GM23338 (cell line): ENCODE data around the gene OBSCN. TPM values are rescaled to one million over a fixed set of nuclear protein-coding genes. Genes with fewer than 3 reads are reported as not detected.

Source experiments
- ATAC-seq: fragments of 200-7000 bp; cut with Tn5 transposase; 3 replicates; pipeline ENCODE4 v1.9.1; 2020
- DNase-seq: peaks from one replicate; pipeline ENCODE4 v3.0.0-alpha.2; 2015; ENCODE audit warnings: low spot score
- H2AFZ ChIP-seq: fragments of 200-600 bp; sonication (generic); 2 replicates; pipeline ENCODE4 v1.8.0; 2016; ENCODE audit warnings: antibody characterized with exemption, mild to moderate bottlenecking, moderate library complexity
- H3F3A ChIP-seq: fragments of 200-600 bp; sonication (generic); replicated peaks from 2 replicates; pipeline ENCODE4 v1.8.0; 2017; ENCODE audit warnings: antibody characterized with exemption, mixed run types, low read depth
- H3K27ac ChIP-seq: fragments of 200-600 bp; sonication (generic); 2 replicates; pipeline ENCODE4 v1.6.1; 2016; ENCODE audit warnings: low read depth
- H3K27me3 ChIP-seq: fragments of 200-600 bp; sonication (generic); 2 replicates; pipeline ENCODE4 v1.8.0; 2016; ENCODE audit warnings: mild to moderate bottlenecking, mixed run types, moderate library complexity; ENCODE audit not compliant: insufficient read depth
- H3K36me3 ChIP-seq: fragments of 200-600 bp; sonication (generic); 2 replicates; pipeline ENCODE4 v1.8.0; 2016; ENCODE audit warnings: mild to moderate bottlenecking; ENCODE audit not compliant: insufficient read depth
- H3K4me1 ChIP-seq: fragments of 200-600 bp; sonication (generic); 2 replicates; pipeline ENCODE4 v1.8.0; 2016; ENCODE audit warnings: mild to moderate bottlenecking, moderate library complexity; ENCODE audit not compliant: insufficient read depth
- H3K4me2 ChIP-seq: fragments of 200-600 bp; sonication (generic); 2 replicates; pipeline ENCODE4 v1.7.1; 2017; ENCODE audit warnings: mixed run types
- H3K4me3 ChIP-seq: fragments of 200-600 bp; sonication (generic); 2 replicates; pipeline ENCODE4 v1.6.1; 2016; ENCODE audit warnings: mixed run types
- H3K79me2 ChIP-seq: fragments of 200-600 bp; sonication (generic); replicated peaks from 2 replicates; pipeline ENCODE4 v1.8.0; 2017; ENCODE audit warnings: mild to moderate bottlenecking; ENCODE audit not compliant: insufficient read depth
- H3K9me2 ChIP-seq: fragments of 200-600 bp; sonication (generic); 2 replicates; pipeline ENCODE4 v1.8.0; 2017; ENCODE audit not compliant: insufficient read depth
- H4K20me1 ChIP-seq: fragments of 200-600 bp; sonication (generic); replicated peaks from 2 replicates; pipeline ENCODE4 v1.8.0; 2017; ENCODE audit warnings: mild to moderate bottlenecking; ENCODE audit not compliant: insufficient read depth
- H3K27ac Mint-ChIP-seq: 2 replicates; pipeline ENCODE4 v1.8.0; 2020; ENCODE audit warnings: inconsistent platforms, mild to moderate bottlenecking, moderate library complexity, mixed read lengths
- H3K27me3 Mint-ChIP-seq: 3 replicates; pipeline ENCODE4 v1.8.0; 2022; ENCODE audit warnings: low read depth, mild to moderate bottlenecking, moderate library complexity, mixed read lengths, inconsistent platforms; ENCODE audit not compliant: insufficient read depth, poor library complexity
- H3K36me3 Mint-ChIP-seq: 3 replicates; pipeline ENCODE4 v1.8.0; 2021; ENCODE audit warnings: low read depth, mild to moderate bottlenecking, inconsistent platforms, moderate library complexity, mixed read lengths
- H3K4me1 Mint-ChIP-seq: 3 replicates; pipeline ENCODE4 v1.8.0; 2020; ENCODE audit warnings: mild to moderate bottlenecking, inconsistent platforms, mixed read lengths
- H3K4me3 Mint-ChIP-seq: 3 replicates; pipeline ENCODE4 v1.8.0; 2021; ENCODE audit warnings: moderate library complexity, mild to moderate bottlenecking, inconsistent platforms, mixed read lengths
- H3K9me3 Mint-ChIP-seq: 3 replicates; pipeline ENCODE4 v1.8.0; 2020; ENCODE audit warnings: moderate library complexity, mild to moderate bottlenecking, inconsistent platforms, mixed read lengths
- ETS1 ChIP-seq: IDR thresholded peaks from 2 replicates; pipeline ENCODE4 v1.6.1; 2016; ENCODE audit warnings: antibody characterized with exemption
- EZH2 ChIP-seq: fragments of 200-600 bp; sonication (generic); IDR thresholded peaks from one replicate; pipeline ENCODE4 v1.8.0; 2017; ENCODE audit warnings: antibody characterized with exemption, mild to moderate bottlenecking, low read depth; ENCODE audit not compliant: unreplicated experiment
- JUNB ChIP-seq: IDR thresholded peaks from one replicate; pipeline ENCODE4 v1.6.1; 2016; ENCODE audit warnings: antibody characterized with exemption; ENCODE audit not compliant: unreplicated experiment
- NANOG ChIP-seq: IDR thresholded peaks from 2 replicates; pipeline ENCODE4 v1.6.1; 2016; ENCODE audit warnings: antibody characterized with exemption, borderline replicate concordance
- POLR2AphosphoS5 ChIP-seq: IDR thresholded peaks from 2 replicates; pipeline ENCODE4 v1.6.1; 2016; ENCODE audit warnings: antibody characterized with exemption, low read depth
- STAT1 ChIP-seq: IDR thresholded peaks from one replicate; pipeline ENCODE4 v1.6.1; 2016; ENCODE audit warnings: antibody characterized with exemption; ENCODE audit not compliant: unreplicated experiment
- ZNF114 ChIP-seq: fragments of 250-450 bp; sonication (Bioruptor Pico); IDR thresholded peaks from 2 replicates; pipeline ENCODE4 v1.5.0; 2020; ENCODE audit warnings: mild to moderate bottlenecking, moderate library complexity
- ZNF331 ChIP-seq: fragments of 250-450 bp; sonication (Bioruptor Pico); IDR thresholded peaks from 2 replicates; pipeline ENCODE4 v1.5.0; 2020; ENCODE audit warnings: low read depth, mild to moderate bottlenecking, moderate library complexity
- polyA plus RNA-seq: library from polyadenylated mRNA; unstranded; fragments of >200 nt; fragmentation: Nextera tagmentation; extraction: Ambion mirVana; gene quantifications from 2 replicates; pipeline ENCODE4 v1.2.1, GENCODE V29; 2016
- total RNA-seq: library from RNA; depleted of rRNA; stranded (reverse); fragments of >200 nt; shearing (Covaris generic); gene quantifications from 2 replicates; pipeline ENCODE4 v1.2.3, GENCODE V29; 2014
- TF ChIP-seq, protein P1 (sequence below): IDR thresholded peaks from one replicate; pipeline ENCODE4 v1.6.1; 2018; ENCODE audit warnings: antibody characterized with exemption; ENCODE audit not compliant: unreplicated experiment
- TF ChIP-seq, protein P2 (sequence below): fragments of 250-450 bp; sonication (Bioruptor Pico); IDR thresholded peaks from 2 replicates; pipeline ENCODE4 v1.5.0; 2020; ENCODE audit warnings: mild to moderate bottlenecking, moderate library complexity

The OBSCN gene
- total and polyA plus RNA-seq, 2 experiments from 2014 or later, result 8.4 to 38.5 TPM

- no peak overlapping the region for H3K27ac ChIP-seq
- H4K20me1 ChIP-seq, result no peaks in the 10 kb centered on the region
- peaks cover 9% of the 10 kb centered on the region for H3K36me3 Mint-ChIP-seq
- H3K27me3 Mint-ChIP-seq, result peaks cover 5% of the 10 kb centered on the region
- no peaks in the 10 kb centered on the region for H3K27me3 ChIP-seq
- no peak overlapping the region for H3K4me3 ChIP-seq
- no peak for TF ChIP-seq STAT1
- TF ChIP-seq, protein P1, sequence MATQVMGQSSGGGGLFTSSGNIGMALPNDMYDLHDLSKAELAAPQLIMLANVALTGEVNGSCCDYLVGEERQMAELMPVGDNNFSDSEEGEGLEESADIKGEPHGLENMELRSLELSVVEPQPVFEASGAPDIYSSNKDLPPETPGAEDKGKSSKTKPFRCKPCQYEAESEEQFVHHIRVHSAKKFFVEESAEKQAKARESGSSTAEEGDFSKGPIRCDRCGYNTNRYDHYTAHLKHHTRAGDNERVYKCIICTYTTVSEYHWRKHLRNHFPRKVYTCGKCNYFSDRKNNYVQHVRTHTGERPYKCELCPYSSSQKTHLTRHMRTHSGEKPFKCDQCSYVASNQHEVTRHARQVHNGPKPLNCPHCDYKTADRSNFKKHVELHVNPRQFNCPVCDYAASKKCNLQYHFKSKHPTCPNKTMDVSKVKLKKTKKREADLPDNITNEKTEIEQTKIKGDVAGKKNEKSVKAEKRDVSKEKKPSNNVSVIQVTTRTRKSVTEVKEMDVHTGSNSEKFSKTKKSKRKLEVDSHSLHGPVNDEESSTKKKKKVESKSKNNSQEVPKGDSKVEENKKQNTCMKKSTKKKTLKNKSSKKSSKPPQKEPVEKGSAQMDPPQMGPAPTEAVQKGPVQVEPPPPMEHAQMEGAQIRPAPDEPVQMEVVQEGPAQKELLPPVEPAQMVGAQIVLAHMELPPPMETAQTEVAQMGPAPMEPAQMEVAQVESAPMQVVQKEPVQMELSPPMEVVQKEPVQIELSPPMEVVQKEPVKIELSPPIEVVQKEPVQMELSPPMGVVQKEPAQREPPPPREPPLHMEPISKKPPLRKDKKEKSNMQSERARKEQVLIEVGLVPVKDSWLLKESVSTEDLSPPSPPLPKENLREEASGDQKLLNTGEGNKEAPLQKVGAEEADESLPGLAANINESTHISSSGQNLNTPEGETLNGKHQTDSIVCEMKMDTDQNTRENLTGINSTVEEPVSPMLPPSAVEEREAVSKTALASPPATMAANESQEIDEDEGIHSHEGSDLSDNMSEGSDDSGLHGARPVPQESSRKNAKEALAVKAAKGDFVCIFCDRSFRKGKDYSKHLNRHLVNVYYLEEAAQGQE, result no peak
- TF ChIP-seq JUNB, result no peak
- TF ChIP-seq ZNF331 (CRISPR knock-in tag), result no peak
- TF ChIP-seq POLR2AphosphoS5, result no peak
- no peak for TF ChIP-seq NANOG
- no peak overlapping the region for H2AFZ ChIP-seq
- H3K36me3 ChIP-seq, result no peaks in the 10 kb centered on the region; the same call in 1 of the 2 replicates
- H3K4me1 ChIP-seq, result no peaks in the 10 kb centered on the region
- H3K4me2 ChIP-seq, result no peak overlapping the region
- no peak overlapping the region for H3K4me3 Mint-ChIP-seq
- ATAC-seq (no peak), DNase-seq (no peak)
- no peaks in the 10 kb centered on the region for H3F3A ChIP-seq
- peaks cover 9% of the 10 kb centered on the region; the same call in 2 of the 3 replicates for H3K9me3 Mint-ChIP-seq
- H3K27ac Mint-ChIP-seq, result no peak overlapping the region
- peaks cover 15% of the 10 kb centered on the region for H3K9me2 ChIP-seq
- H3K4me1 Mint-ChIP-seq, result no peaks in the 10 kb centered on the region
- H3K79me2 ChIP-seq, result no peaks in the 10 kb centered on the region
Measured at GRCh38 chr1:228315484-228315944, 107.7 kb downstream of the OBSCN start.

DNA sequence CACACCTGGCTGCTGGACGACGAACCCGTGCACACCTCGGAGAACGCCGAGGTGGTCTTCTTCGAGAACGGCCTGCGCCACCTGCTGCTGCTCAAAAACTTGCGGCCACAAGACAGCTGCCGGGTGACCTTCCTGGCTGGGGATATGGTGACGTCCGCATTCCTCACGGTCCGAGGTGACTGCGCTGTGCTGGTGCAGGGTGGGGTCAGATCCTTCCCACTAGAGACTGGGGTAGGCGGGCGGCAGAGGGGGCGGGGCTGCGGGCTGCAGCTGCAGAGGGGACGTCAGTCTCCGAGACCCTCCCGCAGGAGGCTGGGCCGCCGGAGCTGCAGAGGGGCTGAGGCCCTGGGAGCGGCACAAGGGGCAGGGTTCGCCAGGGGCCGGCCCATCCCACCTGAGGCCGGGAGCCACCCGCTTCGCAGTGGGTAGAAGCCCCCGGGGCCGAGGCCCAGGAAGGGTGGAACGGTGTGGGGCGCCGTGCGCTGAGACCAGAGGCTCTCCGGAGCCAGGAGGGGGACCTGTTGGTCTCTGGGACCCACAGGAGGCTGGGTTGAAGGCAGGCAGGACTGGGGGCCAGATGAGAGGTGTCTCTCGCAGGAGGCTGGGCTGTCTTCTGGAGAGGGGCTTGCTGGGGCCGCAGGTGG lies 108.2 kb downstream of the OBSCN start:
- H3K4me1 Mint-ChIP-seq, result no peaks in the 10 kb centered on the region
- H3K4me2 ChIP-seq, result no peak overlapping the region
- H3K27ac Mint-ChIP-seq, result no peak overlapping the region
- peaks cover 5% of the 10 kb centered on the region for H3K27me3 Mint-ChIP-seq
- H4K20me1 ChIP-seq, result no peaks in the 10 kb centered on the region
- ATAC-seq, result peak; percentile 51
- no peak overlapping the region for H3K4me3 Mint-ChIP-seq
- H3K27ac ChIP-seq, result no peak overlapping the region
- H3K27me3 ChIP-seq, result no peaks in the 10 kb centered on the region
- peaks cover 9% of the 10 kb centered on the region for H3K36me3 Mint-ChIP-seq
- no peak overlapping the region for H2AFZ ChIP-seq
- no peak overlapping the region for H3K4me3 ChIP-seq
- no peaks in the 10 kb centered on the region; the same call in 1 of the 2 replicates for H3K36me3 ChIP-seq
- peaks cover 9% of the 10 kb centered on the region; the same call in 2 of the 3 replicates for H3K9me3 Mint-ChIP-seq
- DNase-seq, result peak; percentile 6
- H3K4me1 ChIP-seq, result no peaks in the 10 kb centered on the region
- H3K9me2 ChIP-seq, result peaks cover 15% of the 10 kb centered on the region
- no peaks in the 10 kb centered on the region for H3F3A ChIP-seq
- H3K79me2 ChIP-seq, result no peaks in the 10 kb centered on the region
- TF ChIP-seq EZH2 (no peak), POLR2AphosphoS5 (no peak), NANOG (no peak), STAT1 (no peak), ETS1 (no peak), ZNF114 (CRISPR knock-in tag) (no peak), ZNF331 (CRISPR knock-in tag) (no peak)
- TF ChIP-seq, protein P2, sequence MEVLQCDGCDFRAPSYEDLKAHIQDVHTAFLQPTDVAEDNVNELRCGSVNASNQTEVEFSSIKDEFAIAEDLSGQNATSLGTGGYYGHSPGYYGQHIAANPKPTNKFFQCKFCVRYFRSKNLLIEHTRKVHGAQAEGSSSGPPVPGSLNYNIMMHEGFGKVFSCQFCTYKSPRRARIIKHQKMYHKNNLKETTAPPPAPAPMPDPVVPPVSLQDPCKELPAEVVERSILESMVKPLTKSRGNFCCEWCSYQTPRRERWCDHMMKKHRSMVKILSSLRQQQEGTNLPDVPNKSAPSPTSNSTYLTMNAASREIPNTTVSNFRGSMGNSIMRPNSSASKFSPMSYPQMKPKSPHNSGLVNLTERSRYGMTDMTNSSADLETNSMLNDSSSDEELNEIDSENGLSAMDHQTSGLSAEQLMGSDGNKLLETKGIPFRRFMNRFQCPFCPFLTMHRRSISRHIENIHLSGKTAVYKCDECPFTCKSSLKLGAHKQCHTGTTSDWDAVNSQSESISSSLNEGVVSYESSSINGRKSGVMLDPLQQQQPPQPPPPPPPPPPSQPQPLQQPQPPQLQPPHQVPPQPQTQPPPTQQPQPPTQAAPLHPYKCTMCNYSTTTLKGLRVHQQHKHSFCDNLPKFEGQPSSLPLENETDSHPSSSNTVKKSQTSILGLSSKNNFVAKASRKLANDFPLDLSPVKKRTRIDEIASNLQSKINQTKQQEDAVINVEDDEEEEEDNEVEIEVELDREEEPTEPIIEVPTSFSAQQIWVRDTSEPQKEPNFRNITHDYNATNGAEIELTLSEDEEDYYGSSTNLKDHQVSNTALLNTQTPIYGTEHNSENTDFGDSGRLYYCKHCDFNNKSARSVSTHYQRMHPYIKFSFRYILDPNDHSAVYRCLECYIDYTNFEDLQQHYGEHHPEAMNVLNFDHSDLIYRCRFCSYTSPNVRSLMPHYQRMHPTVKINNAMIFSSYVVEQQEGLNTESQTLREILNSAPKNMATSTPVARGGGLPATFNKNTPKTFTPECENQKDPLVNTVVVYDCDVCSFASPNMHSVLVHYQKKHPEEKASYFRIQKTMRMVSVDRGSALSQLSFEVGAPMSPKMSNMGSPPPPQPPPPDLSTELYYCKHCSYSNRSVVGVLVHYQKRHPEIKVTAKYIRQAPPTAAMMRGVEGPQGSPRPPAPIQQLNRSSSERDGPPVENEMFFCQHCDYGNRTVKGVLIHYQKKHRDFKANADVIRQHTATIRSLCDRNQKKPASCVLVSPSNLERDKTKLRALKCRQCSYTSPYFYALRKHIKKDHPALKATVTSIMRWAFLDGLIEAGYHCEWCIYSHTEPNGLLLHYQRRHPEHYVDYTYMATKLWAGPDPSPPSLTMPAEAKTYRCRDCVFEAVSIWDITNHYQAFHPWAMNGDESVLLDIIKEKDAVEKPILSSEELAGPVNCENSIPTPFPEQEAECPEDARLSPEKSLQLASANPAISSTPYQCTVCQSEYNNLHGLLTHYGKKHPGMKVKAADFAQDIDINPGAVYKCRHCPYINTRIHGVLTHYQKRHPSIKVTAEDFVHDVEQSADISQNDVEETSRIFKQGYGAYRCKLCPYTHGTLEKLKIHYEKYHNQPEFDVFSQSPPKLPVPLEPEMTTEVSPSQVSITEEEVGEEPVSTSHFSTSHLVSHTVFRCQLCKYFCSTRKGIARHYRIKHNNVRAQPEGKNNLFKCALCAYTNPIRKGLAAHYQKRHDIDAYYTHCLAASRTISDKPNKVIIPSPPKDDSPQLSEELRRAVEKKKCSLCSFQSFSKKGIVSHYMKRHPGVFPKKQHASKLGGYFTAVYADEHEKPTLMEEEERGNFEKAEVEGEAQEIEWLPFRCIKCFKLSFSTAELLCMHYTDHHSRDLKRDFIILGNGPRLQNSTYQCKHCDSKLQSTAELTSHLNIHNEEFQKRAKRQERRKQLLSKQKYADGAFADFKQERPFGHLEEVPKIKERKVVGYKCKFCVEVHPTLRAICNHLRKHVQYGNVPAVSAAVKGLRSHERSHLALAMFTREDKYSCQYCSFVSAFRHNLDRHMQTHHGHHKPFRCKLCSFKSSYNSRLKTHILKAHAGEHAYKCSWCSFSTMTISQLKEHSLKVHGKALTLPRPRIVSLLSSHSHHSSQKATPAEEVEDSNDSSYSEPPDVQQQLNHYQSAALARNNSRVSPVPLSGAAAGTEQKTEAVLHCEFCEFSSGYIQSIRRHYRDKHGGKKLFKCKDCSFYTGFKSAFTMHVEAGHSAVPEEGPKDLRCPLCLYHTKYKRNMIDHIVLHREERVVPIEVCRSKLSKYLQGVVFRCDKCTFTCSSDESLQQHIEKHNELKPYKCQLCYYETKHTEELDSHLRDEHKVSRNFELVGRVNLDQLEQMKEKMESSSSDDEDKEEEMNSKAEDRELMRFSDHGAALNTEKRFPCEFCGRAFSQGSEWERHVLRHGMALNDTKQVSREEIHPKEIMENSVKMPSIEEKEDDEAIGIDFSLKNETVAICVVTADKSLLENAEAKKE (CRISPR knock-in tag), result no peak
